ENCODE data around the gene GFOD2. TPM values are rescaled to one million over a fixed set of nuclear protein-coding genes. Genes with fewer than 3 reads are reported as not detected.

The GFOD2 gene
- total and polyA plus RNA-seq, 2 of the 13 experiments (the other 11 are each of a cell fraction or from before 2014, with no cell fraction given): 11.1 to 17.2 TPM

- no peak for TF ChIP-seq GABPA (IDR thresholded peaks at IDR 0.05; ENCODE audit: low read depth, low read length)
- TF ChIP-seq GABPA (CRISPR knock-in tag; IDR thresholded peaks at IDR 0.05; ENCODE audit: low read depth): no peak
- no peak for TF ChIP-seq ZNF740 (CRISPR knock-in tag; IDR thresholded peaks at IDR 0.05)
- TF ChIP-seq MBD4 (IDR thresholded peaks at IDR 0.05; ENCODE audit: borderline replicate concordance, low read length): no peak
- TF ChIP-seq MAFG (CRISPR knock-in tag; IDR thresholded peaks at IDR 0.05): no peak
- peak; percentile 28; the same call in 1 of the 2 replicates for TF ChIP-seq HOXA3 (CRISPR knock-in tag; IDR thresholded peaks at IDR 0.05)
- no peak for TF ChIP-seq POLR2A (IDR thresholded peaks at IDR 0.05; ENCODE audit: insufficient read depth in 1 of 2, low read depth in 2 of 2, low read length in 2 of 2)
- TF ChIP-seq LRRFIP1 (CRISPR knock-in tag; conservative IDR thresholded peaks at IDR 0.05): no peak
- no peak for TF ChIP-seq ZNF160 (CRISPR knock-in tag; IDR thresholded peaks at IDR 0.05)
- no peak for TF ChIP-seq SP4 (CRISPR knock-in tag; IDR thresholded peaks at IDR 0.05)
These were observed 69.6 kb downstream of the GFOD2 start (continued) for GRCh38 chr16:67649494-67649931.

GRCh38 chr16:67648764-67649407 lies 70.2 kb downstream of the GFOD2 start:
- Histone ChIP-seq H3K4me1 (ENCODE audit: insufficient read depth, low read length) (peaks cover 37% of the 10 kb centered on the region), H3K9ac (ENCODE audit: insufficient read depth, low read depth, low read length) (no peak overlapping the region), H3K4me3 (replicated peaks in 1 of 3; ENCODE audit: insufficient read depth in 1 of 3, low read depth in 2 of 3, low read length in 3 of 3) (peak overlapping the region in 1 of 3 experiments; percentile 44; a peak in 1 of 6 replicates), H3K36me3 (replicated peaks in 1 of 2; ENCODE audit: control insufficient read depth in 1 of 2, insufficient read depth in 2 of 2, low read length in 2 of 2) (no peaks in the 10 kb centered on the region), H3K79me2 (ENCODE audit: insufficient read depth, low read length) (no peaks in the 10 kb centered on the region), H3K27me3 (ENCODE audit: control insufficient read depth in 1 of 2, insufficient read depth in 2 of 2, low read length in 2 of 2) (peaks cover 18 to 79% of the 10 kb centered on the region in 2 experiments), H3K4me2 (ENCODE audit: low read depth, low read length) (peak overlapping the region; percentile 48), H3K9me3 (ENCODE audit: low read length) (no peaks in the 10 kb centered on the region), H3K27ac (ENCODE audit: extremely low read length, insufficient read depth, low read length) (no peak overlapping the region), H4K20me1 (ENCODE audit: insufficient read depth, low read length) (peaks cover 11% of the 10 kb centered on the region), H2AFZ (ENCODE audit: low read length) (no peak overlapping the region)
- POLR2A ChIA-PET: interaction anchor here (0.8 to 1.3 kb wide), 2 partner anchors 11 to 128 kb away, joined by 3 read pairs; partner anchors contain the start of gene ACD
- 46% methylated on average over 27 of the region's 35 CpGs for WGBS (ENCODE audit: low lambda C conversion rate)
- CTCF ChIA-PET (ENCODE audit: low intra/inter-chr PET ratio, low total read pairs): no interaction called here
- BruUV-seq (replicated peaks): no TSS peak
- FAIRE-seq (no peak), DNase-seq (ENCODE audit: low spot score) (no peak), ATAC-seq (no peak)
- in situ Hi-C loops (cut with HindIII; ENCODE audit: extremely low pct_ligation_motif_present, low pct_unique_long_range_greater_than_20kb): loop anchor here (5.0 kb wide), 1 partner anchor 102 kb away; no protein-coding TSS in a partner anchor
- TF ChIP-seq NFE2L1 (CRISPR knock-in tag; IDR thresholded peaks at IDR 0.05; ENCODE audit: borderline replicate concordance) (0 out of 2 replicates have a peak, but pooled peaks have one; percentile 40), ZSCAN31 (CRISPR knock-in tag; IDR thresholded peaks at IDR 0.05; ENCODE audit: low read depth) (no peak), HNF1A (IDR thresholded peaks at IDR 0.05; ENCODE audit: low read depth) (no peak), HNF1A (CRISPR knock-in tag; IDR thresholded peaks at IDR 0.05; ENCODE audit: borderline replicate concordance) (0 out of 2 replicates have a peak, but pooled peaks have one; percentile 1), NR0B2 (CRISPR knock-in tag; IDR thresholded peaks at IDR 0.05) (no peak), EZH2 (conservative IDR thresholded peaks at IDR 0.05; ENCODE audit: low read depth, low read length) (peak; percentile 28; the same call in 1 of the 2 replicates), ZBTB7B (CRISPR knock-in tag; IDR thresholded peaks at IDR 0.05) (no peak)
- intact Hi-C loops (cut with micrococcal nuclease; ENCODE audit: unreplicated experiment): no loop called here
